Keratinocyte (primary cell): Measurements from ENCODE around the gene C11orf86. TPM values are rescaled to one million over a fixed set of nuclear protein-coding genes. Genes with fewer than 3 reads are reported as not detected.

Source experiments
- DNase-seq: peaks from one replicate; pipeline ENCODE4 v3.0.0-alpha.2; 2011; ENCODE audit warnings: low read depth, missing footprints, low spot score
- FAIRE-seq: peaks from 2 replicates; lab custom pipeline; 2011; peaks lifted over from hg19 to GRCh38; lab: Jason Lieb, UNC
- H2AFZ ChIP-seq: 2 replicates; pipeline ENCODE4 v1.6.0; 2012; ENCODE audit warnings: low read length, control low read depth, inconsistent platforms; ENCODE audit not compliant: control insufficient read depth
- H3K27ac ChIP-seq: 2 replicates; pipeline ENCODE4 v1.5.1; 2011; ENCODE audit warnings: low read length; ENCODE audit not compliant: control insufficient read depth, insufficient read depth
- H3K27me3 ChIP-seq: 3 replicates; pipeline ENCODE4 v1.6.0; 2011; ENCODE audit warnings: low read length; ENCODE audit not compliant: control insufficient read depth, insufficient read depth; ENCODE audit errors: extremely low read depth
- H3K36me3 ChIP-seq, 2 experiments: 2 replicates in 1 of 2; 3 replicates in 1 of 2; pipeline ENCODE4 v1.5.1; 2011; ENCODE audit warnings: low read length in 2 of 2, mild to moderate bottlenecking in 1 of 2; ENCODE audit not compliant: control insufficient read depth in 2 of 2, insufficient read depth in 2 of 2; ENCODE audit errors: extremely low read depth in 1 of 2
- H3K4me1 ChIP-seq: 3 replicates; pipeline ENCODE4 v1.5.1; 2011; ENCODE audit warnings: low read length; ENCODE audit not compliant: control insufficient read depth, insufficient read depth; ENCODE audit errors: extremely low read depth
- H3K4me2 ChIP-seq: 3 replicates; pipeline ENCODE4 v1.6.0; 2011; ENCODE audit warnings: low read depth, low read length; ENCODE audit not compliant: control insufficient read depth, insufficient read depth; ENCODE audit errors: extremely low read depth
- H3K4me3 ChIP-seq, 3 experiments: fragments of 200-600 bp in 1 of 3; sonication (generic) in 1 of 3; 2 replicates in 2 of 3; 3 replicates in 1 of 3; pipeline ENCODE4 v1.5.1; 2011 to 2016; ENCODE audit warnings: low read length in 3 of 3, mild to moderate bottlenecking in 3 of 3, control low read depth in 2 of 3, inconsistent platforms in 1 of 3, low read depth in 1 of 3, mixed read lengths in 1 of 3, mixed run types in 1 of 3, moderate library complexity in 1 of 3; ENCODE audit not compliant: control insufficient read depth in 2 of 3, insufficient read depth in 2 of 3; ENCODE audit errors: extremely low read depth in 1 of 3
- H3K79me2 ChIP-seq: 2 replicates; pipeline ENCODE4 v1.6.0; 2012; ENCODE audit warnings: low read length; ENCODE audit not compliant: control insufficient read depth, insufficient read depth
- H3K9ac ChIP-seq: 3 replicates; pipeline ENCODE4 v1.6.0; 2011; ENCODE audit warnings: low read length; ENCODE audit not compliant: control insufficient read depth, insufficient read depth; ENCODE audit errors: extremely low read depth
- H3K9me1 ChIP-seq: 3 replicates; pipeline ENCODE4 v1.6.0; 2011; ENCODE audit warnings: low read length; ENCODE audit not compliant: control insufficient read depth, insufficient read depth; ENCODE audit errors: extremely low read depth
- H3K9me3 ChIP-seq: 2 replicates; pipeline ENCODE4 v1.5.1; 2012; ENCODE audit warnings: low read depth, low read length; ENCODE audit not compliant: control insufficient read depth
- H4K20me1 ChIP-seq: 3 replicates; pipeline ENCODE4 v1.6.0; 2011; ENCODE audit warnings: low read length; ENCODE audit not compliant: control insufficient read depth, insufficient read depth; ENCODE audit errors: extremely low read depth
- CTCF ChIP-seq, 3 experiments: IDR thresholded peaks in 1 of 3; conservative IDR thresholded peaks in 1 of 3; optimal IDR thresholded peaks in 1 of 3; 2 replicates in 2 of 3; 3 replicates in 1 of 3; pipeline versions ENCODE3 to v1.5.1; 2011; ENCODE audit warnings: low read length in 3 of 3, mild to moderate bottlenecking in 3 of 3, moderate library complexity in 2 of 3, control low read depth in 1 of 3, inconsistent platforms in 1 of 3; ENCODE audit not compliant: insufficient read depth in 2 of 3; ENCODE audit errors: extremely low read depth in 1 of 3
- EZH2 ChIP-seq: IDR thresholded peaks from one replicate; pipeline ENCODE4 v1.6.1; 2012; ENCODE audit warnings: inconsistent platforms, mild to moderate bottlenecking, low read length, moderate library complexity
- dilution Hi-C: fragments of 300-500 bp; cut with MboI; formaldehyde crosslinking; loops from one replicate; pipeline ENCODE4 v1.7.0; 2020; ENCODE audit warnings: low sequenced_read_pairs; ENCODE audit not compliant: extremely low pct_ligation_motif_present
- polyA plus RNA-seq, 5 experiments: library from polyadenylated mRNA; depleted of rRNA in 3 of 5; stranded (reverse) in 3 of 5; stranded (forward) in 1 of 5; unstranded in 1 of 5; fragments of >200 nt; gene quantifications; 1 replicate in 1 of 5; 2 replicates in 3 of 5; 3 replicates in 1 of 5; pipeline versions ENCODE4 v1.2.1 to v1.2.3, GENCODE V29; 2011 to 2012; ENCODE audit warnings: missing spikeins in 2 of 5, low read depth in 1 of 5, low replicate concordance in 1 of 5

The C11orf86 gene
- polyA plus RNA-seq, 1 donor (not counting 4 experiments of a cell fraction or from before 2014, with no cell fraction given) = not detected

- Histone ChIP-seq H3K27ac (no peak overlapping the region), H2AFZ (no peak overlapping the region), H3K4me2 (no peak overlapping the region), H3K9me3 (no peaks in the 10 kb centered on the region), H3K9ac (no peak overlapping the region), H3K4me1 (peaks cover 4% of the 10 kb centered on the region), H3K4me3 (no peak overlapping the region), H3K36me3 (no peaks in the 10 kb centered on the region), H3K9me1 (no peaks in the 10 kb centered on the region), H3K79me2 (no peaks in the 10 kb centered on the region), H3K27me3 (no peaks in the 10 kb centered on the region), H4K20me1 (no peaks in the 10 kb centered on the region)
- TF ChIP-seq CTCF (optimal IDR thresholded peaks at IDR 0.05 in 1 of 3, IDR thresholded peaks at IDR 0.05 in 1 of 3, conservative IDR thresholded peaks at IDR 0.05 in 1 of 3; ENCODE audit: extremely low read depth in 1 of 3, insufficient read depth in 2 of 3, low read length in 3 of 3) (no peak), EZH2 (no peak)
- DNase-seq = no peak
- dilution Hi-C loops = no loop called here
- FAIRE-seq = no peak
These were observed 1.8 kb downstream of the C11orf86 start for GRCh38 chr11:66976925-66977324.

GRCh38 chr11:66978229-66978628 lies 3.1 kb downstream of the C11orf86 start:
- no peak overlapping the region for H2AFZ ChIP-seq
- dilution Hi-C loops = no loop called here
- no peaks in the 10 kb centered on the region for H4K20me1 ChIP-seq
- FAIRE-seq (no peak), DNase-seq (no peak)
- no peak for TF ChIP-seq EZH2
- H3K9me1 ChIP-seq = no peaks in the 10 kb centered on the region
- no peaks in the 10 kb centered on the region for H3K9me3 ChIP-seq
- no peaks in the 10 kb centered on the region for H3K27me3 ChIP-seq
- H3K4me3 ChIP-seq = no peak overlapping the region
- H3K4me1 ChIP-seq = peaks cover 6% of the 10 kb centered on the region
- H3K4me2 ChIP-seq = no peak overlapping the region
- H3K27ac ChIP-seq = no peak overlapping the region
- H3K36me3 ChIP-seq = no peaks in the 10 kb centered on the region
- H3K79me2 ChIP-seq = no peaks in the 10 kb centered on the region
- no peak overlapping the region for H3K9ac ChIP-seq

- DNase-seq (no peak), FAIRE-seq (no peak)
- Histone ChIP-seq H3K9me3 (no peaks in the 10 kb centered on the region), H3K4me1 (peaks cover 8% of the 10 kb centered on the region), H3K4me2 (no peak overlapping the region), H3K36me3 (no peaks in the 10 kb centered on the region), H4K20me1 (no peaks in the 10 kb centered on the region), H3K27ac (no peak overlapping the region), H3K27me3 (no peaks in the 10 kb centered on the region), H3K4me3 (no peak overlapping the region), H3K9me1 (no peaks in the 10 kb centered on the region), H2AFZ (no peak overlapping the region), H3K79me2 (no peaks in the 10 kb centered on the region), H3K9ac (no peak overlapping the region)
- no peak for TF ChIP-seq EZH2
- TF ChIP-seq CTCF (optimal IDR thresholded peaks at IDR 0.05 in 1 of 3, IDR thresholded peaks at IDR 0.05 in 1 of 3, conservative IDR thresholded peaks at IDR 0.05 in 1 of 3; ENCODE audit: extremely low read depth in 1 of 3, insufficient read depth in 2 of 3, low read length in 3 of 3) = no peak
- dilution Hi-C loops = no loop called here
These were observed 3.6 kb downstream of the C11orf86 start for GRCh38 chr11:66978717-66979116.
